H1 (cell line): ENCODE data around the gene UBR1. TPM values are rescaled to one million over a fixed set of nuclear protein-coding genes. Genes with fewer than 3 reads are reported as not detected.

Experiments used
- CHD7 ChIP-seq: fragments of 300-600 bp; sonication (generic); IDR thresholded peaks from 2 replicates; pipeline ENCODE4 v1.7.1; 2012; ENCODE audit warnings: low read length, moderate library complexity, mild to moderate bottlenecking, inconsistent platforms; ENCODE audit not compliant: insufficient replicate concordance
- CREB1 ChIP-seq: IDR thresholded peaks from 2 replicates; pipeline ENCODE4 v1.6.1; 2012; ENCODE audit warnings: inconsistent platforms
- HDAC2 ChIP-seq, 2 experiments: fragments of 300-600 bp in 1 of 2; sonication (generic) in 1 of 2; IDR thresholded peaks; 2 replicates each; pipeline ENCODE4 v1.6.1; 2011 to 2012; ENCODE audit warnings: low read depth in 2 of 2, low read length in 2 of 2, mild to moderate bottlenecking in 2 of 2, moderate library complexity in 2 of 2, borderline replicate concordance in 1 of 2, inconsistent platforms in 1 of 2
- JUN ChIP-seq: IDR thresholded peaks from 2 replicates; pipeline ENCODE4 v1.6.1; 2011; ENCODE audit warnings: low read depth, mild to moderate bottlenecking, improper control_type of control experiment, low read length
- PHF8 ChIP-seq: fragments of 200-600 bp; sonication (generic); conservative IDR thresholded peaks from 2 replicates; pipeline ENCODE4 v1.7.1; 2012; ENCODE audit warnings: low read depth, mild to moderate bottlenecking, inconsistent platforms, low read length, moderate library complexity
- RXRA ChIP-seq: IDR thresholded peaks from 2 replicates; pipeline ENCODE4 v1.6.1; 2011; ENCODE audit warnings: low read depth, mild to moderate bottlenecking, low read length, moderate library complexity; ENCODE audit not compliant: insufficient read depth
- SRF ChIP-seq: IDR thresholded peaks from 2 replicates; pipeline ENCODE4 v1.6.1; 2011; ENCODE audit warnings: mild to moderate bottlenecking, low read depth, low read length, moderate library complexity
- TAF1 ChIP-seq: IDR thresholded peaks from 2 replicates; pipeline ENCODE4 v1.6.1; 2011; ENCODE audit warnings: mild to moderate bottlenecking, low read depth, low read length
- TBP ChIP-seq: IDR thresholded peaks from 2 replicates; pipeline ENCODE4 v1.6.1; 2011; ENCODE audit warnings: low read depth, low read length, improper control_type of control experiment
- polyA plus RNA-seq, 7 experiments: library from polyadenylated mRNA; depleted of rRNA in 3 of 7; stranded (reverse) in 5 of 7; unstranded in 2 of 7; fragments of >200 nt in 5 of 7; fragments of 200-250 nt in 2 of 7; gene quantifications; 1 replicate in 5 of 7; 2 replicates in 1 of 7; 4 replicates in 1 of 7; pipeline versions ENCODE4 v1.2.1 to v1.2.3, GENCODE V29; 2011 to 2013; ENCODE audit warnings: missing spikeins in 2 of 7, mixed read lengths in 2 of 7
- total RNA-seq: library from RNA; stranded (reverse); fragmentation: NEBNext Ultra II Directional; extraction: Animal tissue kit (Norgen Biotek cat#: 25700); gene quantifications from 2 replicates; pipeline ENCODE4 v1.2.1, GENCODE V29; 2021
- TF ChIP-seq, protein P1 (sequence below): IDR thresholded peaks from 2 replicates; pipeline ENCODE4 v1.6.1; 2012; ENCODE audit warnings: inconsistent platforms
- TF ChIP-seq, protein P2 (sequence below): IDR thresholded peaks from 2 replicates; pipeline ENCODE4 v1.6.1; 2012; ENCODE audit warnings: inconsistent platforms

Gene UBR1
- total and polyA plus RNA-seq, 2 of the 8 experiments (the other 6 are each of a cell fraction or from before 2014, with no cell fraction given) = 3.7 to 18.7 TPM

DNA sequence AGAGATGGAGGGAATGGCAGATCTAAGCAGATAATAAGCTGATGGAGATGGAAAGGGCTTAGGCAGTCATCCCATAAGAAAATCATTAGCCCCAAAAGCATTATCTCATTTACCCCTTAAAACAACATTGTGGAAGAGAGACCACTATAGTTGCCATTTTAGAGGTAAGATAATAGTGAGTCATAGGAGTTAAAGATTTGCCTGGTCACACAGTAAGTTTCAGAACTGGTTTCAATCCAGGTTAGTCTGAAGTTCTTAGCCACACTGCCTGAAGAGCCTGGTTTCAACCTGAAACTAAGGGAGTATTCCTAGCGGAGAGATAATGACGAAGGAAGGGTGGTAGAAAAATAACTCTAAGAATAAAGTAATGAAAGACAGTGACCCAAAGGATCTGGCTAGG is 13.0 kb upstream of the UBR1 start (continued):
- no peak for TF ChIP-seq CHD7
- no peak for TF ChIP-seq PHF8
- TF ChIP-seq, protein P1, sequence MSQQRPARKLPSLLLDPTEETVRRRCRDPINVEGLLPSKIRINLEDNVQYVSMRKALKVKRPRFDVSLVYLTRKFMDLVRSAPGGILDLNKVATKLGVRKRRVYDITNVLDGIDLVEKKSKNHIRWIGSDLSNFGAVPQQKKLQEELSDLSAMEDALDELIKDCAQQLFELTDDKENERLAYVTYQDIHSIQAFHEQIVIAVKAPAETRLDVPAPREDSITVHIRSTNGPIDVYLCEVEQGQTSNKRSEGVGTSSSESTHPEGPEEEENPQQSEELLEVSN = no peak
- TF ChIP-seq, protein P2, sequence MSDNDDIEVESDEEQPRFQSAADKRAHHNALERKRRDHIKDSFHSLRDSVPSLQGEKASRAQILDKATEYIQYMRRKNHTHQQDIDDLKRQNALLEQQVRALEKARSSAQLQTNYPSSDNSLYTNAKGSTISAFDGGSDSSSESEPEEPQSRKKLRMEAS = no peak
- TF ChIP-seq CREB1 = no peak
- TF ChIP-seq TBP = no peak
- no peak for TF ChIP-seq TAF1
- TF ChIP-seq HDAC2 (IDR thresholded peaks at IDR 0.05; ENCODE audit: borderline replicate concordance in 1 of 2, low read depth in 2 of 2, low read length in 2 of 2) = no peak
- no peak for TF ChIP-seq SRF
- TF ChIP-seq JUN = no peak
- TF ChIP-seq RXRA = no peak
